IMR-90 (cell line): Measurements from ENCODE around the gene PPP3CA. TPM values are rescaled to one million over a fixed set of nuclear protein-coding genes. Genes with fewer than 3 reads are reported as not detected.

ENCODE experiments used
- ATAC-seq: fragments of 200-7000 bp; cut with Tn5 transposase; 2 replicates; pipeline ENCODE4 v1.9.1; 2020; ENCODE audit warnings: low read depth, mild to moderate bottlenecking, moderate library complexity
- BruUV-seq: library from RNA; stranded (reverse); fragments of 400-500 nt; replicated peaks from 2 replicates; lab custom pipeline; 2021; lab: Mats Ljungman, UMichigan
- CTCF ChIA-PET: fragments of 300-600 bp; formaldehyde crosslinking; extraction: SDS; loops from one replicate; lab custom pipeline; 2021; ENCODE audit warnings: antibody characterized with exemption; lab: Yijun Ruan, JAX
- POLR2A ChIA-PET: fragments of 300-600 bp; sonication (Branson Sonifier 250); formaldehyde crosslinking; loops from one replicate; lab custom pipeline; 2022; ENCODE audit warnings: antibody characterized with exemption; ENCODE audit not compliant: unreplicated experiment; lab: Charles Lee
- DNase-seq: peaks from one replicate; pipeline ENCODE4 v3.0.0; 2013
- H2AFZ ChIP-seq: replicated peaks from 2 replicates; pipeline ENCODE3; 2013; ENCODE audit warnings: low read length, mild to moderate bottlenecking; ENCODE audit not compliant: poor library complexity
- H2AK5ac ChIP-seq: 2 replicates; pipeline ENCODE4 v1.6.1; 2013; ENCODE audit warnings: low read depth, low read length, inconsistent platforms
- H2AK9ac ChIP-seq: replicated peaks from 2 replicates; pipeline ENCODE3; 2013; ENCODE audit warnings: mild to moderate bottlenecking, low read depth, low read length, moderate library complexity; ENCODE audit not compliant: poor library complexity
- H2BK120ac ChIP-seq: 2 replicates; pipeline ENCODE4 v1.6.1; 2013; ENCODE audit warnings: low read depth, low read length, inconsistent platforms
- H2BK15ac ChIP-seq: 3 replicates; pipeline ENCODE4 v1.6.1; 2013; ENCODE audit warnings: low read depth, low read length, inconsistent platforms
- H2BK20ac ChIP-seq: 2 replicates; pipeline ENCODE4 v1.6.1; 2013; ENCODE audit warnings: low read depth, mild to moderate bottlenecking, inconsistent platforms, low read length, moderate library complexity
- H2BK5ac ChIP-seq: 2 replicates; pipeline ENCODE4 v1.6.1; 2013; ENCODE audit warnings: mild to moderate bottlenecking, low read depth, low read length, inconsistent platforms; ENCODE audit not compliant: poor library complexity, severe bottlenecking
- H3K14ac ChIP-seq: replicated peaks from 2 replicates; pipeline ENCODE4 v1.6.1; 2013; ENCODE audit warnings: low read depth, low read length, inconsistent platforms
- H3K18ac ChIP-seq: 2 replicates; pipeline ENCODE4 v1.6.1; 2013; ENCODE audit warnings: low read depth, low read length, control low read depth
- H3K23ac ChIP-seq: 2 replicates; pipeline ENCODE4 v1.6.1; 2013; ENCODE audit warnings: low read depth, low read length, inconsistent platforms
- H3K27ac ChIP-seq: 2 replicates; pipeline ENCODE4 v1.5.1; 2013; ENCODE audit warnings: mild to moderate bottlenecking, control low read depth, low read length; ENCODE audit not compliant: insufficient read depth
- H3K27me3 ChIP-seq: 2 replicates; pipeline ENCODE4 v1.6.1; 2013; ENCODE audit warnings: low read length; ENCODE audit not compliant: control insufficient read depth, insufficient read depth
- H3K36me3 ChIP-seq: 2 replicates; pipeline ENCODE4 v1.6.1; 2013; ENCODE audit warnings: low read length, mixed read lengths; ENCODE audit not compliant: control insufficient read depth, insufficient read depth
- H3K4ac ChIP-seq: 2 replicates; pipeline ENCODE4 v1.6.1; 2013; ENCODE audit warnings: low read depth, low read length, inconsistent platforms
- H3K4me1 ChIP-seq: 2 replicates; pipeline ENCODE4 v1.6.1; 2013; ENCODE audit warnings: low read length, mixed read lengths; ENCODE audit not compliant: control insufficient read depth, insufficient read depth
- H3K4me2 ChIP-seq: 2 replicates; pipeline ENCODE4 v1.6.1; 2013; ENCODE audit warnings: low read depth, mild to moderate bottlenecking, control low read depth, low read length, moderate library complexity
- H3K4me3 ChIP-seq: 2 replicates; pipeline ENCODE4 v1.5.1; 2013; ENCODE audit warnings: low read depth, mild to moderate bottlenecking, control low read depth, low read length, moderate library complexity; ENCODE audit not compliant: insufficient read depth
- H3K56ac ChIP-seq: 2 replicates; pipeline ENCODE4 v1.6.1; 2013; ENCODE audit warnings: low read length, inconsistent platforms; ENCODE audit not compliant: insufficient read depth; ENCODE audit errors: extremely low read depth
- H3K79me1 ChIP-seq, 2 experiments: 2 replicates each; pipeline ENCODE4 v1.6.1; 2013; ENCODE audit warnings: low read length in 2 of 2, inconsistent platforms in 1 of 2, low read depth in 1 of 2
- H3K9ac ChIP-seq: 2 replicates; pipeline ENCODE4 v1.6.1; 2013; ENCODE audit warnings: low read depth, low read length, control low read depth
- H3K9me1 ChIP-seq: 2 replicates; pipeline ENCODE4 v1.6.1; 2013; ENCODE audit warnings: low read length, inconsistent platforms; ENCODE audit not compliant: insufficient read depth
- H3K9me3 ChIP-seq: 2 replicates; pipeline ENCODE4 v1.6.1; 2013; ENCODE audit warnings: low read length; ENCODE audit not compliant: control insufficient read depth, insufficient read depth
- H4K20me1 ChIP-seq: 2 replicates; pipeline ENCODE4 v1.6.1; 2013; ENCODE audit warnings: low read length, inconsistent platforms; ENCODE audit not compliant: insufficient read depth
- H4K5ac ChIP-seq: 2 replicates; pipeline ENCODE4 v1.6.1; 2013; ENCODE audit warnings: mild to moderate bottlenecking, low read depth, low read length, control low read depth
- H4K8ac ChIP-seq, 2 experiments: 2 replicates each; pipeline ENCODE4 v1.6.1; 2013; ENCODE audit warnings: low read depth in 2 of 2, low read length in 2 of 2, control low read depth in 1 of 2, inconsistent platforms in 1 of 2
- H4K91ac ChIP-seq: 2 replicates; pipeline ENCODE4 v1.6.1; 2013; ENCODE audit warnings: low read depth, low read length, inconsistent platforms; ENCODE audit not compliant: insufficient read depth
- CHD1 ChIP-seq: IDR thresholded peaks from 2 replicates; pipeline ENCODE4 v1.6.1; 2012; ENCODE audit warnings: low read depth, low read length, improper control_type of control experiment
- MAZ ChIP-seq: IDR thresholded peaks from 2 replicates; pipeline ENCODE4 v1.6.1; 2012; ENCODE audit warnings: low read depth, mild to moderate bottlenecking, low read length, improper control_type of control experiment, moderate library complexity, borderline replicate concordance
- RAD21 ChIP-seq: IDR thresholded peaks from 2 replicates; pipeline ENCODE4 v1.6.1; 2012; ENCODE audit warnings: low read length, improper control_type of control experiment
- WGBS, 2 experiments: methylation state at CpG; one replicate each; pipeline versions ENCODE4 v1.1.5 to v1.1.7; 2013; ENCODE audit warnings: missing lambda C conversion rate in 2 of 2; ENCODE audit not compliant: insufficient read length in 1 of 2; ENCODE audit errors: extremely low coverage in 2 of 2; 5-methylcytosine and 5-hydroxymethylcytosine counted together
- dilution Hi-C: fragments of 300-500 bp; cut with HindIII; formaldehyde crosslinking; loops from one replicate; pipeline ENCODE4 v1.14.3; 2018; ENCODE audit warnings: low sequenced_read_pairs; ENCODE audit not compliant: unreplicated experiment
- in situ Hi-C: fragments of 300-500 bp; cut with MboI; formaldehyde crosslinking; loops from 3 replicates; pipeline ENCODE4 v1.14.3; 2019; ENCODE audit warnings: low sequenced_read_pairs, inconsistent platforms, mixed read lengths
- intact Hi-C: fragments of 100-400 bp; cut with micrococcal nuclease; formaldehyde crosslinking; loops from 2 replicates; pipeline ENCODE4 v1.10.0; 2022
- polyA plus RNA-seq, 3 experiments: library from polyadenylated mRNA; depleted of rRNA; stranded (reverse); fragments of >200 nt; gene quantifications; 2 replicates each; pipeline ENCODE4 v1.2.3, GENCODE V29; 2012; ENCODE audit warnings: low replicate concordance in 1 of 3
- total RNA-seq: library from RNA; depleted of rRNA; stranded (reverse); fragments of >200 nt; gene quantifications from 2 replicates; pipeline ENCODE4 v1.2.3, GENCODE V29; 2012

Gene PPP3CA
- total and polyA plus RNA-seq, 2 of the 4 experiments (the other 2 are of a cell fraction): 14.5 to 48.6 TPM

DNA sequence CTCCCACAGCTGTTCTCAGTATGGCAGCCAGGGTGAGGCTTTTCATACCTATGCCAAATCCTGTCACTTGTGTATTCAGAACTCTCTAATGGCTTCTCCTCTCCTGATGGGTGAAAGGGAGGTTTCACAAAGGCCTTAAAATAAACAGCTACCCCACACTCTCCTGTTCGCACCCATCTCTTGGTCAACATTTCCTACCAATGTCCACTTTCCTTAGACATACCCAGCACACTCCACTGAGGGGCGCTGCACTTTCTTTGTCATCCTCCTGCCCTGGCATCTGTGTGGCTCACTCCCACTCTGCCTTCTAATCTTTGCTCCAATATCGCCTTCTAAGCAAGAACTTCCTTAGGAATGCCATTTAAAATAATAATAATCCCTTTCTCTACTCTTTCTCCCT lies 313.3 kb downstream of the PPP3CA start:
- Histone ChIP-seq H3K23ac (no peak overlapping the region), H3K27me3 (no peaks in the 10 kb centered on the region), H3K14ac (no peak overlapping the region), H4K5ac (no peak overlapping the region), H2AK9ac (no peak overlapping the region), H3K4me1 (no peaks in the 10 kb centered on the region), H3K4me3 (no peak overlapping the region), H3K4me2 (no peak overlapping the region), H2BK20ac (no peak overlapping the region), H2BK15ac (no peak overlapping the region), H3K9me1 (peaks cover 4% of the 10 kb centered on the region; the same call in 1 of the 2 replicates), H3K56ac (no peak overlapping the region), H2AFZ (no peak overlapping the region), H3K18ac (no peak overlapping the region), H4K20me1 (no peaks in the 10 kb centered on the region; the same call in 1 of the 2 replicates), H3K4ac (no peak overlapping the region), H3K27ac (no peak overlapping the region), H2AK5ac (no peak overlapping the region), H3K9me3 (no peaks in the 10 kb centered on the region), H4K8ac (no peak overlapping the region), H2BK5ac (no peak overlapping the region), H3K36me3 (peaks cover 6% of the 10 kb centered on the region), H4K91ac (no peak overlapping the region), H2BK120ac (no peak overlapping the region), H3K9ac (no peak overlapping the region), H3K79me1 (peaks cover 0 to 4% of the 10 kb centered on the region in 2 experiments; a peak in 1 of 4 replicates)
- no CpG with 5 or more reads among the region's 3 CpGs for WGBS, 2 experiments
- DNase-seq: no peak
- BruUV-seq: no TSS peak
- in situ Hi-C loops (no loop called here), dilution Hi-C loops (no loop called here), intact Hi-C loops (no loop called here)
- POLR2A ChIA-PET: no interaction called here
- CTCF ChIA-PET: no interaction called here
- ATAC-seq: no peak
- TF ChIP-seq RAD21 (no peak), MAZ (no peak), CHD1 (no peak)
